ENCODE measurements around the gene TRAPPC10.
"Not testable (repeated sequence)": the region's sequence is repeated elsewhere in the genome, so short reads cannot be mapped to it uniquely, and the experiment has no call there.

GRCh38 chr21:44133715-44134057 is 121.6 kb downstream of the TRAPPC10 start:
- not testable (repeated sequence) for TF ChIP-seq POLR2A (IDR thresholded peaks at IDR 0.05); CTCF (IDR thresholded peaks at IDR 0.05 in 4 of 5, conservative IDR thresholded peaks at IDR 0.05 in 1 of 5)
